MM.1S (cell line): ENCODE measurements around the gene ATOH8.

Source experiments
- DNase-seq: peaks from one replicate; pipeline ENCODE4 v3.0.0-alpha.2; 2015
- H2AFZ ChIP-seq: fragments of 300-600 bp; sonication (generic); 2 replicates; pipeline ENCODE4 v1.6.0; 2016; ENCODE audit warnings: antibody characterized with exemption, low read length
- H3F3A ChIP-seq: fragments of 300-600 bp; sonication (generic); 2 replicates; pipeline ENCODE4 v1.6.1; 2016; ENCODE audit warnings: mild to moderate bottlenecking, antibody characterized with exemption, low read length, moderate library complexity, mixed read lengths; ENCODE audit not compliant: insufficient read depth
- H3K27ac ChIP-seq: fragments of 300-600 bp; sonication (generic); 2 replicates; pipeline ENCODE4 v1.5.1; 2016; ENCODE audit warnings: mild to moderate bottlenecking, low read length
- H3K27me3 ChIP-seq: fragments of 300-600 bp; sonication (generic); replicated peaks from 2 replicates; pipeline ENCODE4 v1.6.0; 2016; ENCODE audit warnings: low read length; ENCODE audit not compliant: insufficient read depth
- H3K36me3 ChIP-seq: fragments of 300-600 bp; sonication (generic); replicated peaks from 2 replicates; pipeline ENCODE4 v1.6.1; 2016; ENCODE audit warnings: mild to moderate bottlenecking, low read length, mixed read lengths; ENCODE audit not compliant: insufficient read depth
- H3K4me1 ChIP-seq: fragments of 300-600 bp; sonication (generic); 2 replicates; pipeline ENCODE4 v1.6.1; 2016; ENCODE audit warnings: low read length, mixed read lengths
- H3K4me2 ChIP-seq: fragments of 300-600 bp; sonication (generic); 2 replicates; pipeline ENCODE4 v1.6.0; 2016; ENCODE audit warnings: low read depth, low read length
- H3K4me3 ChIP-seq: fragments of 300-600 bp; sonication (generic); 2 replicates; pipeline ENCODE4 v1.5.1; 2016; ENCODE audit warnings: low read length, mixed read lengths
- H3K79me2 ChIP-seq: fragments of 300-600 bp; sonication (generic); 2 replicates; pipeline ENCODE4 v1.6.1; 2016; ENCODE audit warnings: mixed run types, low read length, mixed read lengths
- H3K9ac ChIP-seq: fragments of 300-600 bp; sonication (generic); 2 replicates; pipeline ENCODE4 v1.6.1; 2016; ENCODE audit warnings: low read length, mixed read lengths
- H3K9me2 ChIP-seq: fragments of 300-600 bp; sonication (generic); replicated peaks from 2 replicates; pipeline ENCODE4 v1.6.1; 2016; ENCODE audit warnings: mild to moderate bottlenecking, low read length, mixed read lengths; ENCODE audit not compliant: insufficient read depth
- H3K9me3 ChIP-seq: fragments of 300-600 bp; sonication (generic); replicated peaks from 2 replicates; pipeline ENCODE4 v1.6.1; 2016; ENCODE audit warnings: mild to moderate bottlenecking, low read length, mixed read lengths; ENCODE audit not compliant: insufficient read depth
- H4K20me1 ChIP-seq: fragments of 300-600 bp; sonication (generic); 2 replicates; pipeline ENCODE4 v1.6.1; 2016; ENCODE audit warnings: mild to moderate bottlenecking, low read length, moderate library complexity, mixed read lengths; ENCODE audit not compliant: insufficient read depth
- EZH2 ChIP-seq: fragments of 300-600 bp; sonication (generic); optimal IDR thresholded peaks from 2 replicates; pipeline ENCODE3; 2017; ENCODE audit warnings: low read depth, mild to moderate bottlenecking, antibody characterized with exemption, low read length, mixed read lengths
- EZH2phosphoT487 ChIP-seq: fragments of 300-600 bp; sonication (generic); IDR thresholded peaks from 2 replicates; pipeline ENCODE4 v1.6.1; 2018; ENCODE audit warnings: antibody characterized with exemption, low read length
- TF ChIP-seq, protein P1 (sequence below): fragments of 300-600 bp; sonication (generic); IDR thresholded peaks from 2 replicates; pipeline ENCODE4 v1.5.1; 2016; ENCODE audit warnings: antibody characterized with exemption, low read length, mixed read lengths

The ATOH8 gene

GRCh38 chr2:85796046-85796340, 42.2 kb downstream of the ATOH8 start:
- no peak overlapping the region for H3K9ac ChIP-seq
- no peaks in the 10 kb centered on the region; the same call in 1 of the 2 replicates for H3K27me3 ChIP-seq
- H3F3A ChIP-seq, result no peaks in the 10 kb centered on the region
- H3K4me1 ChIP-seq, result no peaks in the 10 kb centered on the region
- H3K4me2 ChIP-seq, result no peak overlapping the region
- no peaks in the 10 kb centered on the region for H3K36me3 ChIP-seq
- H4K20me1 ChIP-seq, result no peaks in the 10 kb centered on the region
- DNase-seq, result no peak
- H3K79me2 ChIP-seq, result no peaks in the 10 kb centered on the region
- no peak overlapping the region for H2AFZ ChIP-seq
- no peaks in the 10 kb centered on the region for H3K9me2 ChIP-seq
- H3K4me3 ChIP-seq, result no peak overlapping the region
- no peaks in the 10 kb centered on the region for H3K9me3 ChIP-seq
- no peak for TF ChIP-seq EZH2
- TF ChIP-seq, protein P1, sequence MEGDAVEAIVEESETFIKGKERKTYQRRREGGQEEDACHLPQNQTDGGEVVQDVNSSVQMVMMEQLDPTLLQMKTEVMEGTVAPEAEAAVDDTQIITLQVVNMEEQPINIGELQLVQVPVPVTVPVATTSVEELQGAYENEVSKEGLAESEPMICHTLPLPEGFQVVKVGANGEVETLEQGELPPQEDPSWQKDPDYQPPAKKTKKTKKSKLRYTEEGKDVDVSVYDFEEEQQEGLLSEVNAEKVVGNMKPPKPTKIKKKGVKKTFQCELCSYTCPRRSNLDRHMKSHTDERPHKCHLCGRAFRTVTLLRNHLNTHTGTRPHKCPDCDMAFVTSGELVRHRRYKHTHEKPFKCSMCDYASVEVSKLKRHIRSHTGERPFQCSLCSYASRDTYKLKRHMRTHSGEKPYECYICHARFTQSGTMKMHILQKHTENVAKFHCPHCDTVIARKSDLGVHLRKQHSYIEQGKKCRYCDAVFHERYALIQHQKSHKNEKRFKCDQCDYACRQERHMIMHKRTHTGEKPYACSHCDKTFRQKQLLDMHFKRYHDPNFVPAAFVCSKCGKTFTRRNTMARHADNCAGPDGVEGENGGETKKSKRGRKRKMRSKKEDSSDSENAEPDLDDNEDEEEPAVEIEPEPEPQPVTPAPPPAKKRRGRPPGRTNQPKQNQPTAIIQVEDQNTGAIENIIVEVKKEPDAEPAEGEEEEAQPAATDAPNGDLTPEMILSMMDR, result no peak
- H3K27ac ChIP-seq, result no peak overlapping the region

- no peaks in the 10 kb centered on the region for H3K36me3 ChIP-seq
- H3K4me2 ChIP-seq, result no peak overlapping the region
- no peaks in the 10 kb centered on the region for H4K20me1 ChIP-seq
- no peak for DNase-seq
- no peak overlapping the region for H2AFZ ChIP-seq
- no peaks in the 10 kb centered on the region for H3K9me3 ChIP-seq
- H3K9me2 ChIP-seq, result no peaks in the 10 kb centered on the region
- H3K9ac ChIP-seq, result no peak overlapping the region
- H3K4me3 ChIP-seq, result no peak overlapping the region
- no peaks in the 10 kb centered on the region for H3K4me1 ChIP-seq
- no peak overlapping the region for H3K27ac ChIP-seq
- TF ChIP-seq EZH2phosphoT487 (no peak), EZH2 (no peak)
- TF ChIP-seq, protein P1, result no peak
- no peaks in the 10 kb centered on the region for H3F3A ChIP-seq
- no peaks in the 10 kb centered on the region; the same call in 1 of the 2 replicates for H3K27me3 ChIP-seq
- H3K79me2 ChIP-seq, result no peaks in the 10 kb centered on the region
These were observed 42.8 kb downstream of the ATOH8 start for GRCh38 chr2:85796341-85797262.

DNA sequence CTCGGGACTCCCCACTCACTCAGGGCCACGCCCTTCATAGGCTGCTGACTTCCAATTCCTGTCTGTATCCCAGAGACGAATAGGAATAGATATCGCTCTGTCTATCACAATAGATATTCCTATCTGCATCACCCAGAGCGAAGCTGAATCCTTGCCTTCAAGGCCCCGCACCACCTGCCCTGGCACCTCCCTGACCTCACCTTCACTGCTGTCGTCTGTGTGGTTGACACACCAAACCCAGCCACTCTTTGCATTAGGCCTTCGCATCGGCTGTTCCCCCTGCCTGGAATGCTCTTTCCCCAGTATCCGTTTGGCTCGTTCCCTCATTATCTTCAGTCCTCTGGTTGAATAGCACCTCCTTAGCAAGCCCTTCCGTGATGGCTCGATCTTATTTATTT, 43.5 kb downstream of the ATOH8 start:
- no peak overlapping the region for H2AFZ ChIP-seq
- no peak overlapping the region for H3K9ac ChIP-seq
- no peaks in the 10 kb centered on the region for H3F3A ChIP-seq
- no peaks in the 10 kb centered on the region for H3K4me1 ChIP-seq
- no peaks in the 10 kb centered on the region; the same call in 1 of the 2 replicates for H3K27me3 ChIP-seq
- H4K20me1 ChIP-seq, result no peaks in the 10 kb centered on the region
- H3K4me2 ChIP-seq, result no peak overlapping the region
- TF ChIP-seq, protein P1, result no peak
- TF ChIP-seq EZH2 (no peak), EZH2phosphoT487 (no peak)
- no peaks in the 10 kb centered on the region for H3K9me2 ChIP-seq
- H3K9me3 ChIP-seq, result no peaks in the 10 kb centered on the region
- no peak overlapping the region for H3K27ac ChIP-seq
- H3K4me3 ChIP-seq, result no peak overlapping the region
- H3K36me3 ChIP-seq, result no peaks in the 10 kb centered on the region
- no peak for DNase-seq
- no peaks in the 10 kb centered on the region for H3K79me2 ChIP-seq
